ENCODE measurements around the gene ATP23. TPM values are rescaled to one million over a fixed set of nuclear protein-coding genes. Genes with fewer than 3 reads are reported as not detected.

The ATP23 gene
- total RNA-seq (1 to 10 TPM; 4.1 to 7.1 TPM), polyA plus RNA-seq (1 to 10 TPM; 2.8 to 5.0 TPM)

GRCh38 chr12:57941165-57941894 is at the start of gene ATP23:
Gene ATP23 (plus strand): TSS chr12:57941567. CDS start chr12:57941702, 135 bp downstream.
- Histone ChIP-seq H3K9me3 (ENCODE audit: control insufficient read depth in 4 of 4, low read length in 3 of 4) (no peaks in the 10 kb centered on the region), H3K27ac (ENCODE audit: low read depth in 1 of 2, low read length in 2 of 2) (peak within 1 kb of the TSS; percentile 81 to 89), H3K4me1 (ENCODE audit: control insufficient read depth in 4 of 4, insufficient read depth in 4 of 4, low read length in 3 of 4) (peaks cover 3 to 15% (median 7%) of the 10 kb centered on the region in 4 donors), H3K27me3 (ENCODE audit: control insufficient read depth in 4 of 4, insufficient read depth in 4 of 4, low read length in 3 of 4) (no peaks in the 10 kb centered on the region), H3K36me3 (ENCODE audit: control insufficient read depth in 4 of 4, insufficient read depth in 3 of 4, low read depth in 1 of 4, low read length in 3 of 4) (peaks cover 0 to 2% (median 0%) of the 10 kb centered on the region in 4 donors), H3K4me3 (ENCODE audit: low read depth in 1 of 3, low read length in 3 of 3) (peak within 1 kb of the TSS; percentile 73 to 93 (median 85)), H3K9ac (ENCODE audit: low read depth in 1 of 2, low read length in 2 of 2) (peak within 1 kb of the TSS; percentile 68 to 77)
- TF ChIP-seq NR2F2 (IDR thresholded peaks at IDR 0.05): no peak
- TF ChIP-seq REST (IDR thresholded peaks at IDR 0.05): peak; percentile 83
- TF ChIP-seq YY1 (IDR thresholded peaks at IDR 0.05): peak; percentile 62
- peak in 1 of 2 donors; percentile 7 for TF ChIP-seq RAD21 (IDR thresholded peaks at IDR 0.05)
- peak; percentile 88 for TF ChIP-seq TAF1 (conservative IDR thresholded peaks at IDR 0.05)
- WGBS: 1% methylated on average over 55 of the region's 55 CpGs
- DNase-seq (ENCODE audit: low spot score): peak; percentile 95

- TF ChIP-seq ATF3 (IDR thresholded peaks at IDR 0.05): no peak
- no peak for TF ChIP-seq ZBTB33 (IDR thresholded peaks at IDR 0.05)
- no peak for TF ChIP-seq RXRA (IDR thresholded peaks at IDR 0.05)
- TF ChIP-seq RAD21 (IDR thresholded peaks at IDR 0.05): no peak
- no peak for TF ChIP-seq NR2F2 (IDR thresholded peaks at IDR 0.05)
- no peak for TF ChIP-seq GABPA (IDR thresholded peaks at IDR 0.05 in 1 of 2, conservative IDR thresholded peaks at IDR 0.05 in 1 of 2)
- no peak for TF ChIP-seq EGR1 (IDR thresholded peaks at IDR 0.05; ENCODE audit: low read depth in 2 of 2)
- no peak for TF ChIP-seq HNF4A (conservative IDR thresholded peaks at IDR 0.05)
- TF ChIP-seq JUND (IDR thresholded peaks at IDR 0.05): no peak
- Histone ChIP-seq H3K9me3 (ENCODE audit: control insufficient read depth in 4 of 4, low read length in 3 of 4) (no peaks in the 10 kb centered on the region), H3K27ac (ENCODE audit: low read depth in 1 of 2, low read length in 2 of 2) (peak overlapping the region; percentile 11 to 68), H3K9ac (ENCODE audit: low read depth in 1 of 2, low read length in 2 of 2) (no peak overlapping the region), H3K4me1 (ENCODE audit: control insufficient read depth in 4 of 4, insufficient read depth in 4 of 4, low read length in 3 of 4) (peaks cover 0 to 18% (median 3%) of the 10 kb centered on the region in 4 donors), H3K36me3 (ENCODE audit: control insufficient read depth in 4 of 4, insufficient read depth in 3 of 4, low read depth in 1 of 4, low read length in 3 of 4) (no peaks in the 10 kb centered on the region), H3K4me3 (ENCODE audit: low read depth in 1 of 3, low read length in 3 of 3) (no peak overlapping the region), H3K27me3 (ENCODE audit: control insufficient read depth in 4 of 4, insufficient read depth in 4 of 4, low read length in 3 of 4) (no peaks in the 10 kb centered on the region)
- WGBS: 81% methylated on average over 9 of the region's 9 CpGs
- DNase-seq (ENCODE audit: low spot score): no peak
Observed at GRCh38 chr12:57892232-57892972, 49.0 kb upstream of the ATP23 start.
